ENCODE data around the gene NEURL2.

GRCh38 chr20:45850238-45850637 is 40.8 kb downstream of the NEURL2 start:
- TF ChIP-seq POLR2AphosphoS5 (IDR thresholded peaks at IDR 0.05) (no peak), CTCF (IDR thresholded peaks at IDR 0.05) (no peak)
